Ovary (tissue), 9 donors: ENCODE measurements around the gene NRTN. TPM values are rescaled to one million over a fixed set of nuclear protein-coding genes. Genes with fewer than 3 reads are reported as not detected.
"Not testable (repeated sequence)": the region's sequence is repeated elsewhere in the genome, so short reads cannot be mapped to it uniquely, and the experiment has no call there.

Source experiments
- DNase-seq, 5 donors: peaks; one replicate each; pipeline ENCODE4 v3.0.0-alpha.2; 2019 to 2020
- H3K27ac ChIP-seq, 2 donors: fragments of 200-600 bp; one replicate each; pipeline versions ENCODE4 v1.5.1 to v1.8.0; 2019 to 2022
- H3K27me3 ChIP-seq: fragments of 200-600 bp; one replicate; pipeline ENCODE4 v1.8.0; 2022
- H3K36me3 ChIP-seq: fragments of 200-600 bp; sonication (generic); one replicate; pipeline ENCODE4 v1.5.1; 2019
- H3K4me1 ChIP-seq: one replicate; pipeline ENCODE4 v1.8.1; 2013; ENCODE audit warnings: mild to moderate bottlenecking, moderate library complexity; ENCODE audit not compliant: insufficient read depth
- H3K4me3 ChIP-seq: fragments of 200-600 bp; sonication (generic); one replicate; pipeline ENCODE4 v1.5.1; 2017
- H3K9me3 ChIP-seq, 2 donors: fragments of 200-600 bp in 1 of 2; sonication (generic) in 1 of 2; one replicate each; pipeline versions ENCODE4 v1.5.1 to v1.8.1; 2013 to 2019; ENCODE audit warnings: mild to moderate bottlenecking in 1 of 2, moderate library complexity in 1 of 2
- EP300 ChIP-seq: sonication (generic); formaldehyde crosslinking; IDR thresholded peaks from one replicate; pipeline ENCODE4 v1.6.1; 2017; ENCODE audit warnings: antibody characterized with exemption
- POLR2A ChIP-seq: fragments of 450-650 bp; IDR thresholded peaks from one replicate; pipeline ENCODE4 v1.6.1; 2017; ENCODE audit warnings: antibody characterized with exemption, mild to moderate bottlenecking, moderate library complexity
- WGBS, 3 donors: extraction: QIAGEN DNeasy Blood & Tissue Kit in 1 of 3; methylation state at CpG; one replicate each; pipeline versions ENCODE4 v1.1.5 to v1.1.7; 2013 to 2017; 5-methylcytosine and 5-hydroxymethylcytosine counted together
- intact Hi-C, 4 donors: fragments of 100-400 bp; cut with DNase I; formaldehyde crosslinking; loops; one replicate each; pipeline versions ENCODE4 v1.11.0 to v1.15.1; 2022 to 2023
- polyA plus RNA-seq, 2 donors: library from polyadenylated mRNA; stranded (reverse); fragments of 200-250 nt in 1 of 2; fragments of 350-450 nt in 1 of 2; fragmentation: Illumina TruSeq in 1 of 2; extraction: RNeasy Lipid Tissue Mini Kit (QIAGEN cat#74804) in 1 of 2; gene quantifications; one replicate each; pipeline ENCODE4 v1.2.3, GENCODE V29; 2013 to 2014
- total RNA-seq, 7 donors: library from RNA; depleted of rRNA in 2 of 7; stranded (reverse); fragments of >200 nt in 2 of 7; fragmentation: NEBNext Ultra II Directional in 3 of 7; extraction: Animal tissue kit (Norgen Biotek cat#: 25700) in 3 of 7; gene quantifications; one replicate each; pipeline versions ENCODE4 v1.1.0 to v1.2.4, GENCODE V29; 2016 to 2023
- TF ChIP-seq, protein P1 (sequence below), 3 donors: fragments of 450-650 bp in 2 of 3; fragments of 200-600 bp in 1 of 3; IDR thresholded peaks; one replicate each; pipeline versions ENCODE4 v1.5.1 to v1.8.0; 2016 to 2022; ENCODE audit warnings: antibody characterized with exemption in 3 of 3, mild to moderate bottlenecking in 1 of 3
- donor health status: DM: no; HTN: no; CAD: no; lungs with moderate emphysema.
- donor health status: DM: no; HTN: no; CAD: no.
- donor health status: Bipolar disorder and iron deficiency.
- donor health status: DM: yes; HTN: yes; CAD: no.
- donor health status: DM: no; HTN: no; CAD: no.
- donor health status: DM: yes; HTN: yes; CAD: no.

NRTN gene
- total and polyA plus RNA-seq, 9 donors = 0.11 to 2.8 (median 0.65) TPM; not detected in 4

DNA sequence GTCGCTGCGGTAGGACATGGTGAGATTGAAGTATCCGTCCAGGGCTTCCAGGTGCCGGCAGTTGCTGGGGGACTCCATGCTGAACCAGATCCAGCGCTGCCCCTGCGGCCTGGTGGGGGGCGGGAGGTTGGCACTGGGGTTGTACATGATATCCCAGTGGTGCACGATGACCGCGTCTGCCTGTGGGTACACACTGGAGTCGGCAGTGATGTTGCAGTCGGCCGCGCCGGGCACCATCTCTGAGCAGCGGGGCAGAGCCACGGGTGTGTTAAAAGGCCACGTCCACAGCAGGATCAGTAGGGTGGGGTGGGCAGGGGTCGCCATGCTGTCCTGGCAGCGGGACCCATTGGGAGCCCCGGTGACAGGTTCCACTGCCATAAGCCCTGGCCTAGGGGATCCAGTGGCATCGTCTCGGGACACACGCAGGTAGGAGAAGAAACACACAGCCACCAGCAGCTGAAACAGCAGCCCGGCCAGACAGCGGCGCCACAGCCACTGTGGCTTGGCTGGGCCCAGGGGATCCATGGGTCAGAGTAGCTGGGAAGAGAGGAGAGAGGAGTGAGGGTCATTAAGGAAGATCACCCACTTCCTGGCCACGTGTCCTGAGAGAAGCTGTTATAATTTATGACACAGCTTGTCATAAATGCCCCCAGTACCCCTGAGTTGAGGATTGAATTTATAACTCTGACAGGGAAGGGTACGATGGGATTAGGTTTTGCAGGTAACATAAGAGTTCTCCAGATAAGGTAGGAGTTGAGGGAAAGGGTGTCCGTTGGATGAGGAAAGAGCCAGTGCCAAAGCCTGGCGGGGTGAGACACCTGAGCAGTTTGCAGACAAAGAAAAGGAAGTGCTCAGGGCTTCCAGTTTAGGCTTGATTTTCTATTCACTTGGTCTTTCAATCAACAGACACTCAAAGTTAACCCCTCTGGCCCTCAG is 62.6 kb downstream of the NRTN start:
- H3K27me3 ChIP-seq = no peaks in the 10 kb centered on the region
- no peaks in the 10 kb centered on the region for H3K4me1 ChIP-seq
- no peaks in the 10 kb centered on the region for H3K9me3 ChIP-seq
- no peak for DNase-seq
- intact Hi-C loops = no loop called here
- H3K27ac ChIP-seq = no peak overlapping the region
- H3K4me3 ChIP-seq = no peak overlapping the region
- no peaks in the 10 kb centered on the region for H3K36me3 ChIP-seq
- TF ChIP-seq, protein P1, sequence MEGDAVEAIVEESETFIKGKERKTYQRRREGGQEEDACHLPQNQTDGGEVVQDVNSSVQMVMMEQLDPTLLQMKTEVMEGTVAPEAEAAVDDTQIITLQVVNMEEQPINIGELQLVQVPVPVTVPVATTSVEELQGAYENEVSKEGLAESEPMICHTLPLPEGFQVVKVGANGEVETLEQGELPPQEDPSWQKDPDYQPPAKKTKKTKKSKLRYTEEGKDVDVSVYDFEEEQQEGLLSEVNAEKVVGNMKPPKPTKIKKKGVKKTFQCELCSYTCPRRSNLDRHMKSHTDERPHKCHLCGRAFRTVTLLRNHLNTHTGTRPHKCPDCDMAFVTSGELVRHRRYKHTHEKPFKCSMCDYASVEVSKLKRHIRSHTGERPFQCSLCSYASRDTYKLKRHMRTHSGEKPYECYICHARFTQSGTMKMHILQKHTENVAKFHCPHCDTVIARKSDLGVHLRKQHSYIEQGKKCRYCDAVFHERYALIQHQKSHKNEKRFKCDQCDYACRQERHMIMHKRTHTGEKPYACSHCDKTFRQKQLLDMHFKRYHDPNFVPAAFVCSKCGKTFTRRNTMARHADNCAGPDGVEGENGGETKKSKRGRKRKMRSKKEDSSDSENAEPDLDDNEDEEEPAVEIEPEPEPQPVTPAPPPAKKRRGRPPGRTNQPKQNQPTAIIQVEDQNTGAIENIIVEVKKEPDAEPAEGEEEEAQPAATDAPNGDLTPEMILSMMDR (IDR thresholded peaks at IDR 0.05) = no peak
- no peak for TF ChIP-seq EP300
- TF ChIP-seq POLR2A = no peak
- WGBS, 3 donors = 82 to 85% (median 82%) methylated on average over 30 to 31 of the region's 31 CpGs

DNA sequence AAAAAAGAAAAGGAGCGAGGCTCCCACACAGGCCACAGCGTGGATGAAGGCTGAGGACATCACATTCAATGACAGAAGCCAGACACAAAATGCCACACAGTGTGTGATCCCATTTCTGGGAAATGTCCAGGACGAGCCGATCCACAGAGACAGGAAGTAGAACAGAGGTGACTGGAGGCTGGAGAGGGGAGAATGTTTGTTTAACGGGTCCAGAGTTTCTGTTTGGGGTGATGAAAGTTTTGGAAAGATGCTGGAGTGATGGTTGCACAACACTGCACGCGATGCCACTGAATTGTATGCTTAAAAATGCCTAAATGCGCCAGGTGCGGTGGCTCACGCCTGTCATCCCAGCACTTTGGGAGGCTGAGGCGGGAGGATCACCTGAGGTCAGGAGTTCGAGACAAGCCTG is 66.1 kb downstream of the NRTN start:
- H3K27me3 ChIP-seq = no peaks in the 10 kb centered on the region
- H3K9me3 ChIP-seq = no peaks in the 10 kb centered on the region
- no peak overlapping the region for H3K4me3 ChIP-seq
- WGBS, 3 donors = 72 to 83% (median 74%) methylated on average over 12 of the region's 12 CpGs
- no peak overlapping the region for H3K27ac ChIP-seq
- no peak for DNase-seq
- H3K36me3 ChIP-seq = no peaks in the 10 kb centered on the region
- H3K4me1 ChIP-seq = no peaks in the 10 kb centered on the region
- TF ChIP-seq, protein P1 (IDR thresholded peaks at IDR 0.05) = no peak
- TF ChIP-seq POLR2A = no peak
- TF ChIP-seq EP300 = no peak
- intact Hi-C loops = no loop called here

DNA sequence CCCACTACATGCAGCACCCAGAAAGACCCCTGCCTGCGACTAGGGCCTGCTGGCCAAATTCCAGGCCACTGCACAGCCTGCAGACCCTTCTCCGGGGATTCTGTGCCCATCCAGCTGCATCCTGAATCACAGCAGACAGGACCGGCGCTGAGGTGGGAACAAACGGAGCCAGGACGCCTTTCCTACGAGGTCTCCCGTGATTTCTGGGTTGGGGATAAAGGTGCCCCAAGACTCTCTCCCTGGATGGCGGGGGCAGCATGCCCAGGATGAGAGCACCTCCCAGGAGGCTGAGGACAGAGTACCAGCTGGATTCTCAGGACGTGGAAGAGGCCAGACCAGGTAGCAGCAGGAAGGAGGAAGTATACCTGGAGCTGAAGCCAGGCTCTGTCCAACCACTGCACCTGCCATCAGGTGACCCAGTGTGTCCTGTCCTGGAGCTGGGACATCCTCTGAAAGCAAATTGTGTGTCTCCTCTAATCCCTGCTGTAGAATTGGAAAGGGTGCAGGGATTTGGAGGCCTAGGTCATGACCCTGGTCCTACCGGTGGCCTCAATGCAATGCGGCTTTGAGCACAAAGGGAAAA is 68.8 kb downstream of the NRTN start:
- H3K4me1 ChIP-seq = no peaks in the 10 kb centered on the region
- no peak overlapping the region for H3K27ac ChIP-seq
- no peak for DNase-seq
- H3K4me3 ChIP-seq = no peak overlapping the region
- no peaks in the 10 kb centered on the region for H3K9me3 ChIP-seq
- TF ChIP-seq EP300 = no peak
- TF ChIP-seq POLR2A = no peak
- TF ChIP-seq, protein P1 (IDR thresholded peaks at IDR 0.05) = no peak
- WGBS, 3 donors = 87 to 90% (median 90%) methylated on average over 12 of the region's 12 CpGs
- H3K36me3 ChIP-seq = no peaks in the 10 kb centered on the region
- no peaks in the 10 kb centered on the region for H3K27me3 ChIP-seq
- intact Hi-C loops = no loop called here

DNA sequence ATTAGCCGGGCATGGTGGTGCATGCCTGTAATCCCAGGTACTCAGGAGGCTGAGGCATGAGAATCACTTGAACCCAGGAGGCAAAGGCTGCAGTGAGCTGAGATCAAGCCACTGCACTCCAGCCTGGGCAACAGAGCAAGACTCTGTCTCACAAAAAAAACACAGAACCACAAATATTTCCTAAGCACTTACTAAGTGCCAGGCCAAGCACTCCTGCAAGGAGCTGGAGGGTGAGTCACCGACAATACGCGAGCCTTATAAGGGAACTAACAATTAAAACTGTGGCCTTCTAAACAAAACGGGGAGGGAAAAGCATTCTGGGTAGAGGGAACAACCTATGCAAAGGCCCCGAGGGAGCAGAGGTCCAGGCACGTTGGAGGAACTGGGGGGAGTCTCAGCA is 69.6 kb downstream of the NRTN start:
- DNase-seq, H3K36me3 ChIP-seq, intact Hi-C loops, H3K9me3 ChIP-seq, H3K27me3 ChIP-seq, H3K4me3 ChIP-seq, H3K27ac ChIP-seq, H3K4me1 ChIP-seq: not testable (repeated sequence)
- WGBS, 3 donors = 70 to 81% (median 75%) methylated on average over 7 of the region's 7 CpGs

DNA sequence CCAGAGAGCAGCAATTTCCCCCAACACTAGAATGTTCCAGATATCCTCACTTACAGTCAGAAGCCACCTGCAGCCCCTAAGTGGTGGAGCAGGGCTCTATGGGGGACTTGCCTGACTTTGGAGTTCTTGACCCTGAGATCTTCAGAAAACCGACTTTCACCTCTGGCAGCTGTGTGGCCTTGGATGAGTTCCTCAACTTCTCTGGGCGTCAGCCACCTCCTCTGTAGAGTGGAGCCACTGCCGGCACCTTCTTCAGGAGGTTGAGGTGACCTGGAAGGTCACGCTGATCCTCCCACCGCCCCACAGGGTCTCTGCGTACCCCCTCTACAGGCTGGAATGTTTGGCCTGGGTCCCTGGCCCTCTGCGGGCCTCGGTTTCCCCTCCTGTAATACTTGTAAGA is 72.6 kb downstream of the NRTN start:
- peaks cover 1% of the 10 kb centered on the region for H3K4me1 ChIP-seq
- H3K27ac ChIP-seq = no peak overlapping the region
- no peaks in the 10 kb centered on the region for H3K9me3 ChIP-seq
- H3K4me3 ChIP-seq = no peak overlapping the region
- no peaks in the 10 kb centered on the region for H3K27me3 ChIP-seq
- intact Hi-C loops = no loop called here
- DNase-seq = no peak
- H3K36me3 ChIP-seq = no peaks in the 10 kb centered on the region
- TF ChIP-seq, protein P1 (IDR thresholded peaks at IDR 0.05) = no peak
- no peak for TF ChIP-seq POLR2A
- TF ChIP-seq EP300 = no peak
- 63 to 69% (median 67%) methylated on average over 8 of the region's 8 CpGs for WGBS, 3 donors
